Neutrophil (primary cell): ENCODE results near the gene CCDC83.

Experiments
- H3K27ac ChIP-seq: fragments of 200-600 bp; sonication (generic); 2 replicates; pipeline ENCODE4 v1.5.1; 2016; ENCODE audit warnings: mild to moderate bottlenecking, moderate library complexity
- H3K27me3 ChIP-seq: fragments of 200-600 bp; sonication (generic); 2 replicates; pipeline ENCODE4 v1.6.0; 2016; ENCODE audit warnings: mild to moderate bottlenecking
- H3K36me3 ChIP-seq: fragments of 200-600 bp; sonication (generic); 2 replicates; pipeline ENCODE4 v1.5.1; 2017
- H3K4me1 ChIP-seq, 2 experiments: fragments of 200-600 bp in 1 of 2; sonication (generic) in 1 of 2; 1 replicate in 1 of 2; 2 replicates in 1 of 2; pipeline versions ENCODE4 v1.5.1 to v1.6.1; 2013 to 2016; ENCODE audit warnings: low read depth in 1 of 2, low read length in 1 of 2, mild to moderate bottlenecking in 1 of 2, moderate library complexity in 1 of 2; ENCODE audit not compliant: control insufficient read depth in 1 of 2, insufficient read depth in 1 of 2
- H3K4me3 ChIP-seq, 2 experiments: fragments of 200-600 bp in 1 of 2; sonication (generic) in 1 of 2; 1 replicate in 1 of 2; 2 replicates in 1 of 2; pipeline ENCODE4 v1.5.1; 2013 to 2016; ENCODE audit warnings: low read depth in 1 of 2, low read length in 1 of 2, mild to moderate bottlenecking in 1 of 2, moderate library complexity in 1 of 2
- H3K9me3 ChIP-seq: fragments of 200-600 bp; sonication (generic); 2 replicates; pipeline ENCODE4 v1.5.1; 2016
- TF ChIP-seq, protein P1 (sequence below): fragments of 200-600 bp; sonication (generic); IDR thresholded peaks from 2 replicates; pipeline ENCODE4 v1.5.1; 2016; ENCODE audit warnings: antibody characterized with exemption

The CCDC83 gene

DNA sequence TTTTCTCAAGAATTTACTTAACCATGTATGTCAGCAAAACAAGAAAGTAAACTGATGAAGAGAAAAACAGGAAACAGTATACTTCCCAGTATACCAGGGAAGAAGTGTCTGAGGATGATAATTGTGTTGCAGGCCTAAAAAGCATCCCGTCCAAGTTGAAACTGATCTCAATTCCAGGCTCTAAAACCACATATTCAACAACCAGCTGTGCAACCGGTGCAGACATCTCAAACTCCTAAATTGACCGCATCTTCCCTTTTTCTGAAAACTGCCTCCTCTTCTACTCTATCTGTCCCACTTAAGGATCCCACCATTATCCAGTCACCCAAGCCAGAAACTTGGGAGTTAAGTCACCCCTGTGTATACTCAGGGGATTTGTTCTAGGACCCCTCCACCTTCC lies 47.2 kb downstream of the CCDC83 start:
- H3K27me3 ChIP-seq, result no peaks in the 10 kb centered on the region
- TF ChIP-seq, protein P1, sequence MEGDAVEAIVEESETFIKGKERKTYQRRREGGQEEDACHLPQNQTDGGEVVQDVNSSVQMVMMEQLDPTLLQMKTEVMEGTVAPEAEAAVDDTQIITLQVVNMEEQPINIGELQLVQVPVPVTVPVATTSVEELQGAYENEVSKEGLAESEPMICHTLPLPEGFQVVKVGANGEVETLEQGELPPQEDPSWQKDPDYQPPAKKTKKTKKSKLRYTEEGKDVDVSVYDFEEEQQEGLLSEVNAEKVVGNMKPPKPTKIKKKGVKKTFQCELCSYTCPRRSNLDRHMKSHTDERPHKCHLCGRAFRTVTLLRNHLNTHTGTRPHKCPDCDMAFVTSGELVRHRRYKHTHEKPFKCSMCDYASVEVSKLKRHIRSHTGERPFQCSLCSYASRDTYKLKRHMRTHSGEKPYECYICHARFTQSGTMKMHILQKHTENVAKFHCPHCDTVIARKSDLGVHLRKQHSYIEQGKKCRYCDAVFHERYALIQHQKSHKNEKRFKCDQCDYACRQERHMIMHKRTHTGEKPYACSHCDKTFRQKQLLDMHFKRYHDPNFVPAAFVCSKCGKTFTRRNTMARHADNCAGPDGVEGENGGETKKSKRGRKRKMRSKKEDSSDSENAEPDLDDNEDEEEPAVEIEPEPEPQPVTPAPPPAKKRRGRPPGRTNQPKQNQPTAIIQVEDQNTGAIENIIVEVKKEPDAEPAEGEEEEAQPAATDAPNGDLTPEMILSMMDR, result no peak
- H3K4me3 ChIP-seq, result no peak overlapping the region
- no peak overlapping the region for H3K27ac ChIP-seq
- H3K9me3 ChIP-seq, result no peaks in the 10 kb centered on the region
- no peaks in the 10 kb centered on the region for H3K36me3 ChIP-seq
- H3K4me1 ChIP-seq, result no peaks in the 10 kb centered on the region

DNA sequence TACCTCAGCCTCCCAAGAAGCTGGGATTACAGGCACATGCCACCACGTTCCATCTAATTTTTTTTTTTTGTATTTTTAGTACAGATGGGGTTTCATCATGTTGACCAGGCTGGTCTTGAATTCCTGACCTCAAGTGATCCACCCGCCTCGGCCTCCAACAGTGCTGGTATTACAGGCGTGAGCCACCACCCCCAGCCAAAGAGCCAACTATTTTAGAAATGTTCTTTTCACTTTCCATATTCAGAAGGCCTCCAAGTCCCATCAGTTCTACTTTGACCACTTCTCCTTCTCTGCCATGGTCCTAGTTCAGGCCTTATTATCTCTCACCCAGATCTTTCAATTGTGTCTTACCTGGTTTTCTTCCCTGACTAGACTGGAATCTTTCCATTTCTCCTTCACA lies 48.2 kb downstream of the CCDC83 start:
- TF ChIP-seq, protein P1, result no peak
- no peak overlapping the region for H3K4me3 ChIP-seq
- no peaks in the 10 kb centered on the region for H3K27me3 ChIP-seq
- no peaks in the 10 kb centered on the region for H3K9me3 ChIP-seq
- no peak overlapping the region for H3K27ac ChIP-seq
- no peaks in the 10 kb centered on the region for H3K4me1 ChIP-seq
- H3K36me3 ChIP-seq, result no peaks in the 10 kb centered on the region

DNA sequence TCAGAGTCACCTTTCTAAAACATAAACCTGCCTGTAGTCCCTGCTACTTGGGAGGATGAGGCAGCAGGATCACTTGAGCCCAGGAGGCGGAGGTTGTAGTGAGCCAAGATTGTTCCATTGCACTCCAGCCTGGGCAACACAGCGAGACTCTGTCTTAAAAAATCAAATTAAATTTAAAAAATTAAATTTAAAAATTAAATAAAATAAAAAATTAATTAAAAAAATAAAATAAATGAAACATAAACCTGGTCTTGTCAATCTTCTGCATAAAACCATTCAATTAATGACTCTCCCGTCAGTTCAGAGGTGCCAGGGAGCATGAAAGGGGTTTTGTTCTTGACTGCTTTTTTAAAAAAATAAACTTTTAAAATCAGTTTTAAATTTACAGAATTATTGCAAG lies 48.6 kb downstream of the CCDC83 start:
- TF ChIP-seq, protein P1, result no peak
- Histone ChIP-seq H3K4me1 (no peaks in the 10 kb centered on the region), H3K36me3 (no peaks in the 10 kb centered on the region), H3K27me3 (no peaks in the 10 kb centered on the region), H3K9me3 (no peaks in the 10 kb centered on the region), H3K27ac (no peak overlapping the region), H3K4me3 (no peak overlapping the region)

DNA sequence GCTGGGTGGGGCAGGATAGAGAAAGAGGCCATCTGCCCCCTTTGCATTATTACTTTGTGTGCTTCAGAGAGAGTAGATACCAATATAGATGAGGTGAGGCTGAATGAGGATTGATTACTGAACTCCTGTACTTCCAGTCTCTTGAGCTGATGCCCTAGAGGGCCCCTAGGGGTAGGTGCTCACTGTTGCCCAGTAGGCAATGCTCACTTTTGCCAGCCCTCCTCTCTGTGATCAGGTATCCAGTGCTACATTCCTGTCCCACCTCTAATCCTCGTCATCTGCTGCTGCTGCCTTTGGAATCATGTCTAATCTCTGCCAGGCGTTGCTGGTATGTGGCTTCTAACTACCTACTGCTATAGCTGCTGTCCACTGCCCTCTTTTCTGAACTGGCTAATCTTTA lies 57.2 kb downstream of the CCDC83 start:
- H3K4me3 ChIP-seq, result no peak overlapping the region
- no peak overlapping the region for H3K27ac ChIP-seq
- no peaks in the 10 kb centered on the region for H3K27me3 ChIP-seq
- TF ChIP-seq, protein P1, result no peak
- H3K4me1 ChIP-seq, result peaks cover 7 to 10% of the 10 kb centered on the region in 2 experiments
- H3K9me3 ChIP-seq, result no peaks in the 10 kb centered on the region
- H3K36me3 ChIP-seq, result no peaks in the 10 kb centered on the region

DNA sequence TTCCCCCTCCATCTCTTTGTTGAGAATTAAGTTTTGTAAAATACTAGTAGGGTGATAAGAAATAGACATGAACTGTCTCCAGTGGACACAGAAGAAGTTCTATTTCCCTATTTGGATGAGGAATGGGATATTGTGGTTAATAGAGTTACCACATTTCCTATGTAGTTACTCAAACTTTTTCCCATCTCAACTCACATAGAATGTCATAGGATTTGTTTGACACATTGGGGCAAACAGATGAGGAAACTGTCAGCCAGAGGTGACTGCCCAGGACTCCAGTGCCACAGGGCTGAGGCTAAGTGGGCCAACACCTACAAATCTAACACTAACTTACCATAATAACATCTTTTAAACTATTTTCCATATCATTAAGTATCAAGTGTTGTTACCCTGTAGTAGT lies 58.3 kb downstream of the CCDC83 start:
- TF ChIP-seq, protein P1, result no peak
- no peaks in the 10 kb centered on the region for H3K27me3 ChIP-seq
- H3K4me1 ChIP-seq, result peaks cover 7 to 10% of the 10 kb centered on the region in 2 experiments
- no peak overlapping the region for H3K27ac ChIP-seq
- no peak overlapping the region for H3K4me3 ChIP-seq
- no peaks in the 10 kb centered on the region for H3K9me3 ChIP-seq
- H3K36me3 ChIP-seq, result no peaks in the 10 kb centered on the region

DNA sequence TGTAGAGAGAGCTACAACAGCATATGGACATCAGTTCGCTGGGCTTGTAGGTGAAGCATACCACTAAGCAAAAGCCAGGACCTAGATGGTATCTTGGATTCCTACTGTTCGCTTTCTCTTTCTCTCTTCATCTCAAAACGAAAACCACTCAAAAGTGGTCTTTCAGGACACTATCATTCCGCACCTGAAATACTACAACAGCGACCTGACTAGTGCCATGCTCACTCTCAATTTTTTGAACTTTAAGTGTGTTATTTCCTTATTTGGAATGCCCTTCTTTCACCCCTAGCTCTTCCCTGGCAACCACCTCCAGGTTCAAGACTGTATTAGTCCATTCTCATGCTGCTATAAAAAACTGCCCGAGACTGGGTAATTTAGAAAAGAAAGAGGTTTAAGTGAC lies 59.2 kb downstream of the CCDC83 start:
- Histone ChIP-seq H3K27me3 (no peaks in the 10 kb centered on the region), H3K4me1 (peaks cover 7 to 10% of the 10 kb centered on the region in 2 experiments), H3K9me3 (no peaks in the 10 kb centered on the region), H3K27ac (no peak overlapping the region), H3K36me3 (no peaks in the 10 kb centered on the region), H3K4me3 (no peak overlapping the region)
- TF ChIP-seq, protein P1, result no peak
